HS-5 (cell line): ENCODE results near the gene JUP.
A peak's percentile ranks its signal among the peaks of the same experiment; 100 is the strongest.
"Not testable (repeated sequence)": the region's sequence is repeated elsewhere in the genome, so short reads cannot be mapped to it uniquely, and the experiment has no call there.

ENCODE experiments used
- DNase-seq: peaks from one replicate; pipeline ENCODE4 v3.0.0-alpha.2; 2012; ENCODE audit warnings: low read depth

JUP gene

GRCh38 chr17:41781404-41782110 lies 5.0 kb downstream of the JUP start:
- DNase-seq, result no peak

- no peak for DNase-seq
These were observed 6.6 kb downstream of the JUP start for GRCh38 chr17:41779954-41780353.

DNA sequence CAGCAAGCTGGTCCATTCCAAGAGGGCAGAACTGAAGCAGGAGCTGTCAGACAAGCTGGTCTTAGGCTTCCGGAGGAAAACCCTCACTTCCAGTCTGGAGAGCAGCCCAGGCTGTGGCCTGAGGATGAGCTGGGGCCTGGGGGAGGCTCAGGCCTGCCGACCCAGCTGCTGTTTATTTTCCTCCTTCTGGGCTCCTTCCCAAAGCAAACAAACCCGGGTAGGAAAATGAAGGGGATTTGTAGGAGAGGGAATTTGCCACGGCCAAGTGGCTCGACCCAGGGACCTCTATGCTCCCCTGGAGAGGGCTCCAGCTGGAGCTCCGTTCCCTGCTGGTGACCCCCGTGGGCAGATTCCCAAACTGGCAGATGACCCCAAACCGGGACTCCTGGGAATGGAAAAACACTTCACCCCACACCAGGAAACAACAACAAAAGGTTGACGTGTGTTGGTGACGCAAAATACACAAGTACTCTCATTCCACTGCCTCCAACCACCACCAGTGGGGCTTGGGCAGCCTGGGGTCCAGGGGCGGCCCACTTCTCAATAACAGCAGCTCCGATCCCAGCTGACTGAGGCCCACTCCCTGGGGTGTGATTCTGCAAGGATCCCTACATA lies 8.8 kb downstream of the JUP start:
- DNase-seq, result no peak

GRCh38 chr17:41777157-41777573 lies 9.3 kb downstream of the JUP start:
- DNase-seq, result no peak

DNA sequence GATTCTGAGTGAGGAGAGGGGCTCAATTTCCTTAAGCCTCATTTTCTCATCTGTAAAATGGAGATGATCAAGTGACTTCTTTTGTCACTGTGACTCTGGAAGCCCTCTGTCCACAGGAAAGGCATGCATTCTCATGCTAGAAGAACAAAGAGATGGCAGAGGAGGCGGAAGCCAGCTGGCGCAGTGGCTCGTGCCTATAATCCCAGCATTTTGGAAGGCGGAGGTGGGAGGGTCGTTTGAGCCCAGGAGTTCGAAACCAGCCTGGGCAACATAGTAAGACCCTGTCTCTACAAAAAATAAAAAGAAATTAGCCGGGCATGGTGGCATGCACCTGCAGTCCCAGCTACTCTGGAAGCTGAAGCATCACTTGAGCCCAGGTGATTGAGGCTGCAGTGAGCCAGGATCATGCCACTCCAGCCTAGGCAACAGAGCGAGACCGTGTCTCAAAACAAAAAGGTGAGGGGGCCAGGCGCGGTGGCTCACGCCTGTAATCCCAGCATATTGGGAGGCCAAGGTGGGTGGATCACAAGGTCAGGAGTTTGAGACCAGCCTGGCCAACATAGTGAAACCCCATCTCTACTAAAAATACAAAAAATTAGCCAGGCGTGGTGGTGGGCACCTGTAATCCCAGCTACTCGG lies 10.1 kb downstream of the JUP start:
- not testable (repeated sequence) for DNase-seq

DNA sequence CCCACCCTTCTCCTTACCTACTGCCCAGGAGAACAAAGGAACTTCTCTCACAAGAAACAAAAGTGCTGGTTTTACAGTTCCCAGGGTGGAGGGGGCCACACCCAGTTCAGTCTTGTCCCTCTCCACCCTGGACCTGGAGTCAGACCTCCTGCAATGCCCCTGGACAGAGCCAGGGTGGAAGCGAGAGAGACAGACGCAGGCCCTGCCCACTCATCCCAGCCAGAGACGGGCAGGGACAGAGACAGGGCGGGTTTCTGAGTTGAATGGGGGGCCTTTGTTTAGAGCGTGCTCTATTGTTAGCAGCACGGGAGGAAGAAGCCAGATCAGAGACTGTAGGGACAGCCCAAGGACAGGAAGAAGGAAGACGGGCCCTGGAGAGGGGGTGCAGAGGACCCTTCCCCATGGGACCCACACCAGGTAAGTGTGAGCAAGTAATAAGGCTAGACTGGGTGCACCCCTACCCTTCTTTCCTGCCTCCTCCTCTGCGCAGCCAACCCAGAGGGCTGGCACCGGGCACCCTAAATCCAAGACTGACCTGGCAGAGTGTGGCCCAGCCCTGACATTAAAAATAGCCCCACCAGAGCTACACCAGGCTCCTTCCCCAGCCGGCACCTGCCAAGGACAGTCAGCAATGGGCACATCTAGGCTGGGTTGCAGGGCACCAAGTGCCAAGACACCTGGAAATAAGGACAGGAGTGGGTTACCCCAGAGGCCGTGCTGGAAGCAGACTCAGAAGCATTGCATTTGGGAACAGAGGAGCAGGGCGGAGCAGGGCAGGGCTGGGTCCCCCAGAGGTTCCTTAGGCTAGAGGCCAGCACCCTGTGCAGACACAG lies 10.9 kb downstream of the JUP start:
- DNase-seq, result no peak

DNA sequence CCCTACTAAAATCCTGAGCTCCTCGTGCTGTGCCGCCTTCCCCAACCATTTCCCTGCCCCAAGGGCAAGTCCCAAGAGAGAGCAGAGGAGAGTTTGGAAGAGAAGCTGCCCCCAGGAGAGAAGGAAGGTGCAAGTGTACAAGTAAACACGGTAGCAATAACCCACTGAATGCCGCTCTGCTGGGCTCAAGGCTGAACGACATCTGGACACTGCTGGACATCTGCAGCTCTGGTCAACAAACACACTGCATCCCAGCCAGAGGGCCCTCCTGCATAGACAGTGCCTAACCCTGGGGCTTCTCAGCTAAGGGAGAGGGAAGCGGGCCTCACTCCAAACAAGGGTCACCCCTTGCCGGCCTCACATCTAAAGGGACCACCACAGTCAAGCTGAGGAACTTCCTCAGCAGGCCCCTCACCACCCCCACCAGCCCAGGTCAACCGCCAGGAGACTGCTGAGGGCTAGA lies 12.7 kb downstream of the JUP start:
- no peak for DNase-seq

GRCh38 chr17:41773190-41773588 lies 13.3 kb downstream of the JUP start:
- DNase-seq, result peak; percentile 23

GRCh38 chr17:41772586-41773189 lies 13.8 kb downstream of the JUP start:
- DNase-seq, result no peak

DNA sequence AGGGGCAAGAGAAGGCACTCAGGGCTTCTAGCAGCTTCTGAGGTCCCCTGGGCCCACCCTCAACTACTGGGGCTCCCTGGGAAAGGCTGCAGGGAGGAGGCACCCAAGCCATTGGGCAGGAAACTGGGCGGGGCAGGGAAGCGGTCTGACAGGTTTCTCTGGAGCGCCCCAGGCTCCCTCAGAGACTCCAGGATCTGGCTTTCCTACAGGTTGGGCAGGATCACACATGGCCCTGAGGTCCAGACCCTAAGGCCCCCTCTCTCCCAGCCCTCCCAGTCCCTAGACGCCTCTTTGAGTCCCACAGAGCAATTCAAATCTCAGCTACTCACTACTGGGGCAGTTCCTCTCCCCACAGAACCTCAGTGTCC lies 14.3 kb downstream of the JUP start:
- DNase-seq, result no peak

DNA sequence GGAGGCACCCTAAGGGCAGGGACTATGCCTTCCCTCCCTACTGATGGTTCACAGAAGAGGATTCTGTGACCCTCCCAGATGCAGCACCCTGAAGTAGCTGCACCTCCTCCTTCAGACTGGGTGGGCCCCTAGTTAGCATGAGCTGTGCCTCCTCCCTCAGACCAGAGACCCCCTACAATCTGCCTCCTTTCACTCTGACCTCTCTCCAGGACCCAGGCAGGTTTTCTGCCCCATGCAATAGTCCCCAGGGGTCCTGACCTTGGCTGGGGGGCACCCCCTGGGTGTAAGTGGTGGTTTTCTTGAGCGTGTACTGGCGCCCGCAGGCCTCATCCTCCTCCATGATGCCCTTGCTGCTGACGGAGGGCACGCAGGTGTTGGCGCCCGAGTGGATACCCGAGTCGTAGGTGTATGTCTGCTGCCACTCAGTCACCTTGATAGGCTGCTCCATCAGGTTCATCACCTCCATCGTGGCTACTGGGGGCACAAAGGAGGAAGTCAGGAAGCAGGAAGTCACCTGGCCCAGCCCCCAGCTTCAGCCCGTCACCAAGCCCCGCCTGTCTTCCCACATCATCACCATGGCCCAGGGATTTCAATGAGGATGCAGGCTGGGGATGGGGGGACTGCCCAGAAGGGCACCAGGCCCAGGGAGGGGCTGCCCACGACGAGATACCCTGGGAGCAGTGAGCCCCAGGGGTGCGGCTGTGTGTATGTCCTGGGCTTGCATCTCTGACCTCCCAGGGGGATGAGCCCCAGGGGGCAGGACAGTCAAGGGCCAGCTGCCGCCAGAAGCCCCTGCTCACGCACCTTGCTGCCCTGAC lies 14.9 kb downstream of the JUP start:
- DNase-seq, result no peak

DNA sequence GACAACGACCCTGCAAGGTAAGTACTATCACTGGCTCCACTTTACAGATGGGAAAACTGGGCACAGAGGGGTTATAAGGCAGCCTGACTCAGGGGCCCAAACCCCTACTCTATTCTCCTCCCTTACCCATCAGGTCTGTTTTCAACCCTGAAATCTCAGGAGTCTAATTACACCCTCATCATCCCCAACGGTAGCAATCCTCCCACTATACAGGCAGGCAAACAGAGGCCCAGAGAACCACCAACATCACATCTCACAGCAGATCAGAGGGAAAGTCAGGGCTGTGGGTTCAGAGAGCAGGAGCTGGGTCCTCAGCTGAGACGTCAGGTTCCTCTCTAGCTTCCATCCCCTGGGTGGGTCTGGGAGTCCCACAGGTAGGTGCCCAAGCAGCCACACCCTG lies 16.5 kb downstream of the JUP start:
- no peak for DNase-seq

DNA sequence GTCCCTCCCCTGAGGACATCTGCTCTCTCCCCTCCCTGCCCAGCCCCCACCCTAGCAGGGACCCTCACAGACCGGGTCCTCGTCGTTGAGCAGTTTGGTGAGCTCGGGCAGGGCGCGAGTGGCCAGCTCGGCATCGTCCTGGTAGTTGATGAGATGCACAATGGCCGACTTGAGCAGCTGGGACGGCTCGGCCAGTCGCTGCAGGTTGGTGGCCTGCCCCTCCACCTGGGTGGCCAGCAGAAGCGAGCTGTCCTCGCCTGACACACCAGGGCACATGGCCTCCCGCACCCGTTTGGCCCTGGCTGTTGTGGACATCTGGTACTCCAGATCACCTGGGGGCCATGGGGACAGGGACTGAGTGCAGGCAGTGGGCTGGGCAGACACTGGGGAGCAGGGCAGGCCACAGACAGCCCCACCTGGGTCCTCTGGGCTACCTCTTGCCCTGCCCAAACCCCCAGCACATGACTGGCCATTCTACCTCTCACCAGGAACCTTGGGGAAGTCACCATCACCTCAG lies 17.1 kb downstream of the JUP start:
- DNase-seq, result no peak

GRCh38 chr17:41768682-41769288 lies 17.7 kb downstream of the JUP start:
- no peak for DNase-seq

DNA sequence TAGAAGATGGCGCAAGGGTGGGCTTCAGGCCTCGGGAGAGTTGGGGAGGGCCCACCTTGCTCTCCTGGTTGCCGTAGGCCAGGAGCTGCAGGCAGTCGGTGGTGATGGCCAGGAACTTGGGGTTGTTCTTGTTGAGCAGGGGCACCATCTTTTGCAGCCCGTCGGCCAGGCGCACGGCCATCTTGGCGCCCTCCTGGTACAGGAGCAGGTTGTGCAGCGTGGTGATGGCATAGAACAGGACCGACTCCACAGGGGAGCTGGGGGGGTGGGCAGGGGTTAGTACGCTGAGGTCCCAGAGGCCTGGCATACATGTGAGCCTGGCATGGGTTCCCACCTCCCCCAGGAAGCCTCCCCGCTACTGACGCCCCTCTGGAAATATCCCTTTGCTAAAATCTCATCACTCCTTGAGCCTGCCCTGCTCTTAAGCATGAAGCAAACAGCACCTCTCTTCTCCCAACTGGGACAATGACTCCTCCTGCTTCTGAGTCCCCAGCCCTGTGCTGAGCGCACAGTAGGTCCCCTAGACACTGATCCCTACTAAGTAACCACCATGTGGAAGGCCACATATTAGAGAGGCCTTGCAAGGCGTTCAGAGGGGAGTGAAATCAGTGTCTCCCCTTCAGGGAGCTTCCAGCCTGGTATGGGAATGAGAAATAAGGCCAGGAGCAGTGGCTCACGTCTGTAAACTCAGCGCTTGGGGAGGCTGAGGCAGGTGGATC lies 19.0 kb downstream of the JUP start:
- DNase-seq, result no peak

DNA sequence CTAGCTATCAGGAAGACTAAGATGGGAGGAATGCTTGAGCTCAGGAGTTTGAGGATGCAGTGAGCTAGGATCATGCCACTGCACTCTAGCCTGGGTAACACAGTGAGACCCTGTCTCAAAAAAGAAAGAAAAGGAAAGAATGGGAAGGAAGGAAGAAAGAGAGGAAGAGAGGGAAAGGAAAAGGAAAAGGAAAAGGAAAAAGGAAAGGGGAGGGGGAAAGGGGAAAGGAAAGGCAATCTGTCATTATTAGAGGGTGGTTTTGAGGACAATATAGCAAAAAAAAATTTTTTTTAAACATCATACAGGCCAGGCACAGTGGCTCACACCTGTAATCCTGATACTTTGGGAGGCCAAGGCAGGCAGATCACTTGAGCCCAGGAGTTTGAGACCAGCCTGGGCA lies 20.4 kb downstream of the JUP start:
- DNase-seq, result no peak

GRCh38 chr17:41763327-41763726 lies 23.2 kb downstream of the JUP start:
- no peak for DNase-seq

DNA sequence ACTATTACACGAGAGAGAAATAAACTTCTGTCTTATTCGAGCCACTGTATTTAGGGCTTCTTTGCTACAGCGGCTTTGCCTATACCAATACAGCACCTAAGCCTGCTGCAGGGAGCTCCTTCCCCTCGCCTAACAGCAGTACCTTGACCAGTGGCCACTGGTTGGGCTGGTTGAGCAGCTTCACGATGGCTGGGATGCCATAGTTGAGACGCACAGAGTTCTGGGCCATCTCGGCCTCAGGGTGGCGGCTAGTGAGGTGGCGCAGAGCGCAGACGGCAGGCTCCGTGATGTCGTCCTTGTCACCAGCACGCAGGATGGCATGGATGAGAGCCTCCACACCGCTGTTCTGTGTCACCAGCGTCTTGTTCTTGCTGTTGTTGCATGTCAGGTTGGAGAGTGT lies 23.7 kb downstream of the JUP start:
- DNase-seq, result no peak

- DNase-seq, result no peak
These were observed 24.1 kb downstream of the JUP start for GRCh38 chr17:41762391-41762790.

- DNase-seq, result no peak
These were observed 25.6 kb downstream of the JUP start for GRCh38 chr17:41760878-41761277.
